Stromal cell of bone marrow (primary cell): ENCODE results near the gene ITPRIPL2.

Experiments used
- DNase-seq: peaks from one replicate; pipeline ENCODE4 v3.0.0-alpha.2; 2012; ENCODE audit warnings: low read depth

ITPRIPL2 gene

DNA sequence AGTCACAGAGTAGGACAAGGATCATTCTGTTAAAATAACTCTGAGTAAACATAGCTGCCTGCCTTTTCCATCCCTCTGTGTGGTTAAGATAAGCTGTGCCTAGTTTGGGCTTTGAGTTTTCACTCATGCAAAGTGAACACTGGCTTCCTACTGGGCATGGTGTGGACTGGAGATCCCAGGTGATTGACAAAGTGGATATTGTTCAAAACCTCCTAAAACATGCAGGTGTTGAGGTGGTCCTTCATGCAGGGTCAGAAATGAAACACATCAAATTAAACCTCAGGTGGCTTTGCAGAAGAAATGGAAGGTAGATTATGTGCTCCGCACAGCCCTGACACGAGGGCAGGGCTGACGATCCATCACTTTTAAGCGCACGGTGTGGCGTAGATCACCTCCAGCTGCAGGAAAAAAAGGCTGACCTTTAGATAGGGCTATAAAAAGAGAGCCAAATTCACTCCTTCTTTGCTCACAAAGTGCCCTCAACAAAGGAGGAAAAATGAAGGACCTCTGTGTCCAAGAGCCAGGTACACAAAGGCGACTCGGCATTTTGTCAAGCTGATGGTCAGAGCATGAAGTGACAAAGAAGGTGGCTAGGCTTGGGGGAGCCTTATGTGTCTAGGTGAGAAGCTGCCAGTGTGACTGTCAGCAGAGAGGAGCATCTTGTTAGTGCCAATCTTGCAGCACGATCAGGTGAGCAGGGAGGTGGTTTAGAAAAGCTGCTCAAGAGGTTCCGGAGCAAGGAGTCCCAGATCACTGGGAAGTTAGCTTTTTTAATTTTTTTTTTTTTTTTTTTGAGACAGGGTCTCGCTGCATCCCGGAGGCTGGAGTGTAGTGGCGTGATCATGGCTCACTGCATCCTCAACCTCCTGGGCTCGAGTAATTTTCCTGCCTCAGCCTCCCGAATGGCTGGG is 19.9 kb upstream of the ITPRIPL2 start:
- no peak for DNase-seq

DNA sequence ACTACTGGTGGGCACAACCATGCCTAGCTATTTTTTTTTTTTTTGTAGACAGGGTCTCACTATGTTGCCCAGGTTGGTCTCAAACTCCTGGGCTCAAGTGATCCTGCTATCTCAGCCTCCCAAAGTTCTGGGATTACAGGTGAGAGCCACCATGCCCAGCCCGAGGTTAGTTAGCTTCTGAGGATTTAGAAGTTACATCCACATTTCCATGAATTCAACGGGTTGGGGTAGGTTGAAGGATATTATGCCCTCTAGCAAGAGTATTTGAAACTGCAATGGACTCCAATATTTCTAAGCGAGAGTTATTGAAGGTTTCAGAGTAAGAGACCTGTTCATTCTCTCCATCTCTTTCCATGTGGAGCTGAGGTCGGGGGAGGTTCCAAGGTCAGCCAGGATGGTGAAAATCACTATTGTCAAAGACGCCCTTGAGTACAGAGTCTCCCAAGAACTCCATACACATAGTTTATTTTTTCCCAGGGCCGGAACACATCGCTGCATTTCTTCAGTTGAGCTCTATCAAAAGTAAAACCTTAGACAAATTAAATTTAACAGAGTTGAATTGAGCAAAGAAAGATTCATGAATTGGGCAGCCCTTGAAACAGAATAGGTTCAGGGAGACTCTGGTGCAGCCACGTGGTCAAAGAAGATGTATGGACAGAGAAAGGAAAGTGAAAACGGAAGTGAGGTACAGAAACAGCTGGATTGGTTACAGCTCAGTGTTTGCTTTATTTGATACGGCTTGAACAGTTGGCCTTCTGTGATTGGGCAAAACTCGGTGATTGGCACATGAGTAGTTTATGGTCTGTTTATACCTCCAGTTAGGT is 19.0 kb upstream of the ITPRIPL2 start:
- DNase-seq: no peak

GRCh38 chr16:19095654-19096053 is 18.1 kb upstream of the ITPRIPL2 start:
- DNase-seq: no peak

GRCh38 chr16:19098173-19098572 is 15.6 kb upstream of the ITPRIPL2 start:
- DNase-seq: no peak

DNA sequence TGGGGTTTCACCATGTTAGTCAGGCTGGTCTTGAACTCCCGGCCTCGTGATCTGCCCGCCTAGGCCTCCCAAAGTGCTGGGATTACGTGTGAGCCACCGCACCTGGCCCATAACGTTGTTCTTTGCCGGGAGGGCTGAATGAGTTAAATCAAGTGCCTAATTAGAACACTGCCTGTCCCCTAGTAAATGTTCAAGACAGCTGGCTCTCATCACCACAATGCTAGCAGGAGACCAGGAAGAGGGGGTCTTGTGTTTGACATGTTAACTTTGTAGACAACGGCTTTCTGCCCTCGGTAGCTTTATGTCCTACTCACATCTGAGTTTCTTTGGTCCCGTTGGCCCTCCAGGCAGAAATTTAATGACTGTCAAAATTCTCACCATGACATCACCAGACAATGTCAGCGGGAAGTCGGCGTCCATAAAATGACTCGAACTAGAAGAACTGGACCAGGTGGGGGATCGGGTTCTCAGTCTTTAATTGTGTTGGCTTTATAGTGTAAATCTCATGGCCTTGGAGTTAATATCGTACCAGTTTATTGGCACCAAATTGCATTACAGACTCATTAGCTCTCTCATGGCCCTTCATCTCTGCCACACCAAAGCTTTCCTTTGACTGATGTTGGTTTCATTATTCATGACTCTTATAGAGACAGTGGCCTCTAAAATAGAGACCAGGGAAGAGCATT is 11.4 kb upstream of the ITPRIPL2 start:
- DNase-seq: no peak

GRCh38 chr16:19104607-19105006 is 9.2 kb upstream of the ITPRIPL2 start:
- DNase-seq: no peak

DNA sequence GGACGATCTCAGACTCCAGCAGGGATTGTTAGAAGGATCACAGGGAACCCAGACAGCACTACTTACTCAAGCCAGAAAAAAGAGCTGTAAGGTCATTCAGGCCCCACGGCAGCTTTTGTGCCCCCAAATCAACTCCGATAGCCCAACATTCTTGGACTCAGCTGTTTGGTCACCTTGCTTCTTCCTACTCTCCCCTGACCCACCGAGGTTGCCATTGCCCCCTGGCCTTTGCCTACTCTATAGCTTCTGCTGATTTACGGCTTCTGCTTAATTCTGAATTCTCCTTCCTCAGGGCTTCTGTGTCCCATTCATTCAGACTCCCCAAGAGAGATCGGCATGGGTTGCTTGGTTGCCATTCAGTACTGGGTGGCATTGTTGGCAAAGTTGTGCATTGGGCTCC is 8.6 kb upstream of the ITPRIPL2 start:
- no peak for DNase-seq

DNA sequence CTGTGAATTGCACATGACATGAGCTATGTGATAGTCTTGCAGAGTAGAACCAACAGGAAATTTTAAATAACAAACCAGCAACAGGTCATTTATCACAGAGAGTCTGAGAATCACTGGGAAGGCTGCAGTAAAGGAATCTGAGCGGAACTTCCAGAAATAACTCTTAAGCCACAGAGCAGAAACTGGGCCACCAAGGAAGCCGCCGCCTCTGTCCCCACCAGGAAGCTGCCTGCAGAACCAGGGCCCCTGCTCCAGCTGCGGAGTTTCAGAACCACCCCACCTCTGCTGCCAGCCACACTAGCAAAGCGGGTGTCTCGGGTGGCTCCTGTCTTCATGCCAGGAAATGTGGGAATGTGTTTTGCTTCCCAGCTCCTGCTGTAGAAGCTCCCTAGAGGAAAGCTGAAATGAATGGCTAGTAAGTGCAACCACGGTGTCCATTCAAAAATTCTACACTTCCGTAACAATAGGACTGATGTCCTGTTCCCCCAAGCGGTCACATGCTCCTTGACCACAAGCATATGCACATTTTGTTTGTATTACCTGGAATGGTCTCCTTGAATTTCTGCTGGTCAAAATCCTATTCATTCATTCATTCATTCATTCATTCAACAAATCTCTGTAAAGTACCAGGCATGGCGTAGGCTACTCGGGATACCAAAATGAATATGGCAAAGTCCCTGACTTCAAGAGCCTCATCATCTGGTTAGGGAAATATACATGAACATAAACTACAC is 7.7 kb upstream of the ITPRIPL2 start:
- no peak for DNase-seq

- no peak for DNase-seq
Observed at GRCh38 chr16:19106625-19107020, 7.1 kb upstream of the ITPRIPL2 start.

DNA sequence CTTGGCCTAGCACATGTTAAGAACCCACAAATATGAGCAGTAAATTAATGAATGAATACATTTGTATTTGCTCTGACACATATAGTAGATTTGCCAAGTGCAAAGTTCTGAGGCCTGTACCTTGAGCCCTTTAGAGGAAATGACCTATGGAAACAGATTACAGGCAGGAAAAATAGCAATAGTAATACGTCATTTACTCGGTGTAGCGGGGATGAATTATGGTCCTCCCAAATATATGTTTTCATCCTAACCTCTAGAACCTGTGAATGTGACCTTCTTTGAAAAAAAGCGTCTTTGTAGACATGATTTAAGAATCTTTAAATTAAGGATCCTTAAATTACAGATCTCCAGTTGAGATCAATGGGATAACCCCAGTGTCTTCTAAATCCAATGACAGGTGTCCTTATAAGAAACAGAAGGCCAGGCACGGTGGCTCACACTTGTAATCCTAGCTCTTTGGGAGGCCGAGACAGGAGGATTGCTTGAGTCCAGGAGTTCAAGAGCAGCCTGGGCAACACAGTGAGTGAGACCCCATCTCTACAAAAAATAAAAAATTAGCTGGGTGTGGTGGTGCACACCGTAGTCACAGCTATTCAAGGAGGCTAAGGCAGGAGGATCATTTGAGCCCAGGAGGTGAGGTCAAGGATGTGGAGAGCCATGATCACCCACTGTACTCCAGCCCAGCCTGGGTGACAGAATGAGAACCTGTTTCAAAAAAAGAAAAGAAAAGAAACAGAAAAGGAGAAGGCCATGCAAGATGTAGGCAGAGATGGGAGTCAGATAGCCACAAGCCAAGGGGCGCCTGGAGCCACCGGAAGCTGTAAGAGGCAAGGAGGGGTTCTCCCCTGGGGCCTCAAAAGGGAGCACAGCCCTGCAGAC is 5.1 kb upstream of the ITPRIPL2 start:
- no peak for DNase-seq

GRCh38 chr16:19109288-19109664 is 4.5 kb upstream of the ITPRIPL2 start:
- no peak for DNase-seq

- no peak for DNase-seq
Observed at GRCh38 chr16:19110537-19111360, 3.0 kb upstream of the ITPRIPL2 start.

DNA sequence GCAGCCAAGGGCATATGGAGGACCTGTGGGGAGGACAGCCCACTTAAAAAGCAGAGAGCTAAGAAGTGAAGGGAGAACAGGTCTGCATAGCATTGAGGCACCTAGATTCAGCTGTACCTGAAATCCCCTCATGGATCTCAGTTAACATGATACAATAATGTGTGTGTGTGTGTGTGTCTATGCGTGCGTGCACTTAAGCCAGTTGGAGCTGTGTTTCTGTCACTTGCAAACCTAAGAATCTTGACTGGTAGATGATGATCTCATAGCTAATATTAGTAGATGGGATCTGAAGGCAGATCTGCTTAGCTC is 1.7 kb upstream of the ITPRIPL2 start:
- DNase-seq: no peak

GRCh38 chr16:19114359-19115147 is 789 bp downstream of the ITPRIPL2 start:
- DNase-seq: no peak

DNA sequence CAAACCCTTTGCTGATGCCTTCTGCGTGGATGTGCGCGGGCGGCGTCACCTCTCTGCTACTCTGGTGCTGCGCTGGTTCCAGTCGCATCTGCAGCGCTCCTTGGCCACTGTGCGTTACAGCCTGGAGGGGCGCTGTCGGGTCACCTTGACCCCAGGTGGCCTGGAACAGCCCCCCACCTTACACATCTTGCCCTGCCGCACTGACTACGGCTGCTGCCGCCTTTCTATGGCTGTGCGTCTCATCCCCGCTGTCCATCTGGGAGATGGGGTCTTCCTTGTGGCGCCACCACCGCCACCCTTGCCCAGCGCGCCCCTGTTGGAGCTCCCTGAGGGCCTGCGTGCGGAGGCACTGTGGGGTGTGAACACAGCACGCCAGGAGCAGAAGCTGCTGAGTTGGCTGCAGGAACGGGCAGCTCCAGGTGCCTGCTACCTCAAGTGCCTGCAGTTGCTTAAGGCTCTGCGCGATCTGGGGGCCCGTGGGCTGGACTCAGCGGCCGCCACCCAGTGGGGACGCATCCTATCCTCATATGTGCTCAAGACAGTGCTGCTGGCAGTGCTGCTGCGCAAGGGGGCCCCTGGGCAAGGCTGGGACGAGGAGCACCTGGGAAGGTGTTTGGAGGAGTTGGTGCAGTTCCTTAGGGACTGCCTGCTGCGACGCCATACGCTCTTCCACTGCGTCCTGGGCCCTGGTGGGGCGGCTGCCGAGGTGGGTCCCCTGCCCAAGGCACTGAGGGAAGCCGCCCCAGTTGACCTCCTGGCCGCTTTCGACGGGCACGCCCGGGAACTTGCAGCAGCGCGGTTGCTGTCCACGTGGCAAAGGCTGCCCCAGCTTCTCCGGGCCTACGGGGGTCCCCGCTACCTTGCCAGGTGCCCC is 1.6 kb downstream of the ITPRIPL2 start:
- DNase-seq: no peak

- no peak for DNase-seq
Observed at GRCh38 chr16:19116711-19117449, 3.1 kb downstream of the ITPRIPL2 start.

DNA sequence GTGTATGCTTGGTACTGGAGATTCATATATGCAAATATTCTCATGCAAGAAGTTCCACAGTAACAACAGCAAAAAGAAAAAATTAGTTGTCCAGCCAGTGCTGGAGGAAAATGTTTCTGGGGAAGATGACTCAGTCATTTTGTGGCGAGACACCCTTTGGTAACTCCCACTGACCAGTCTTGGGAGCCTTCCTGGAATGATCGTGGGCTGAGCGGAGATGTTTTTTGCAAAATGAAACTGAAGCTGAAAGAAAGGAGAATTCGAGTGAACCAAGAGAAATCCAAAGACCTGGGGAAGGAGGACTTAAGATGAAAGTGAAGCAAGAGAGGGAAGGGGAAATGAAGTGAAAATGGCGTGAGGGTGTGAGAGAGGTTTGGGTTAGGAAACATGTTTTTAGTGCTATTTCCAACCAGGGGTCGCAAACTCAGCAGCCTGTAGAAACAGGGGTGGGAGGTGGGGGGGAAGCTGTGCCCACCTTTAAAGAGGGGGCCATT is 5.2 kb downstream of the ITPRIPL2 start:
- peak; percentile 94 for DNase-seq
